Stimulated activated CD4-positive, alpha-beta T cell treated with anti-CD3 and anti-CD28 coated beads, Interleukin-15, amount 100 ng/mL, for 48 hours (primary cell): ENCODE data around the gene TMEM232.

Experiments used
- DNase-seq, 2 donors: peaks; one replicate each; pipeline ENCODE4 v3.0.0-alpha.2; 2020; ENCODE audit warnings: low read depth in 2 of 2

TMEM232 gene

GRCh38 chr5:110517396-110517795 lies 209.1 kb downstream of the TMEM232 start:
- no peak for DNase-seq

DNA sequence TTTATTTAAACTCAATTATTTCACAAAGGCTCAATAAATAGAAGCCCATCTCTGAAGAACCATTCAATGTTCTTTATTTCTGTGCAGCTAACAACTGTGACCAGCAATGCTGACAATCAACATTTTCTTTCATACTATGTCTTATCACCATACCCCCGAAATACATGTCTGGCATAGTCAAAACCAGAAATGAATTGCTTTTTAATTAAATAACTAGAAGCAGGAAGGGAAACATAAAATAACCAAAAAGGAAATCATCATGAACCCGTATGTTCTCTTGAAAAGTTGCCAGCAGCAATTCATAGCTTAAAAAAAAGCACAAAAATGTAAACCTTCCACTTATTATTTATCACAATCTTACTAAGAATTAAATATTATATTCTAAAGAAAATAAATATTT lies 212.4 kb downstream of the TMEM232 start:
- DNase-seq: no peak

DNA sequence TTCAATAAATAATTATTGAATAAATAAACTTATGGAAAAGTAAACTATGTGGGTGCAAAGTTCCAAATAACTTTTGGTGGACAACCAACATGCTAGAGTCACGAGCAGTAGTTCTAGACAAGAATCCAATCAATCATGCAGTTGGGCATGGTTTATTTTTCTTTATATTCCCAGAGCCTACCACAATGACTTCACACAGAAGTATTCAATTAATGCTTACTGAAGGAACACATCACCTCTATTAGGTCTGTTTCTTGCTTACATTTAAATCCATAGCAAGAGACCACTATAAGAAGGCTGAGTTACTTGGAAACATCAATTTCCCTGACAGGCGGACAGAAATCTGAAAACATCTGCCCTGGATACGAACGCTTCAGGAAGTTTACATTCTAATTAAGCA lies 214.2 kb downstream of the TMEM232 start:
- DNase-seq: no peak

DNA sequence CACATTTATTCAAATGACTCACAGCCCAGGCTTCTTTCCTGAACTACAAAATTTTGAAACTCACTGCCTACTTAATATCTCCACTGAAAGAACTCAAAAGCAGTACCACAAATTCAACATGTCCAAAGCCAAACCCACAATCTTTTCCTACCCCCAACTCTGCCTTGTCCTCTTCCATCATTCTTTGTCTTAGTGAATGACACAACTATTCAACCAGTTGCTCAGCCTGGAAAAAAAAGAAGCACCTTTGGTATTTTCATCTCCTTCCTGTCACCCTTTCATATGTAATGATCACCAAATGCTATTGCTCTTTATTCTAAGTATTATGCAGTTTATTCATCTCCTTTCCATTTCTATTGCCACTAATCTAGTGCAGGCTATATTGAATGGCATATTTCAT lies 216.3 kb downstream of the TMEM232 start:
- DNase-seq: no peak

DNA sequence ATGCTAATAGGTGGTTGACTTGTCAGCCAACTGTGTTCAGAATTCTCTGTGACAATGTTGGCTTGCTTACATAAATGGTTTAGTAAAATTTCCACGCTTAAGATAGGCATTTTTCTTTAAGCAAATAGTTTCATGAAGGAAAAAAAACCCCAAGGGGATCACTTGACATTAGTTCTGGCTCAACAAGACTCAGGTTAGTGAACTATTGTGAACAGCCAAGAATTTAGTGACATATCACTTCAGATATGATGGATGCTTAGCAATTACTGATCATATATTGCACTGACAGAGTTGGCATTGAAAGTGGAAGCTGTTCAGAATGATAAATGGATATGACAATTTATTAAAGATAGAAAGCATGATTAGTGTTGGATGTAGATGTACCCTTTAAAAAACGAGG lies 218.5 kb downstream of the TMEM232 start:
- DNase-seq: no peak

GRCh38 chr5:110506378-110506777 lies 220.1 kb downstream of the TMEM232 start:
- no peak for DNase-seq

DNA sequence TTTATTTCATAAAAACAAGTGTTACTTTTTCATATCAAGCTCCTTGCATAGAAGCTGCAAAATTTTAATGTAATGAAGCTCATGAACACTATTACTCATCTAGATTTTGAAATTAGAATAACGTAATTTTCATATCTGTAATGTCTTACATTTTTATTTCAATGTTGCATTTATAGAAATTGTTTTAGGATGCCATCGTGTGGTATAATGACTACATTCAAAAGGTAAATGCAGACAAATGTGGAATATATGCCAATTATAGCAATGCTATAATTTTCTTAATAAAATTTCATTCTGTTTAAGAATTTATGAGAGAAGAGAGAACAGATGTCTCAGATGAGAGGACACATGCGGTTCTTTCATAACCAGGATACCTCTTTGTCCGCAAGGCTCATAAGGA lies 230.2 kb downstream of the TMEM232 start:
- DNase-seq: no peak

- DNase-seq: no peak
Observed at GRCh38 chr5:110492446-110492845, 234.0 kb downstream of the TMEM232 start.

- DNase-seq: no peak
Observed at GRCh38 chr5:110478895-110479294, 247.6 kb downstream of the TMEM232 start.

- no peak for DNase-seq
Observed at GRCh38 chr5:110477911-110478310, 248.6 kb downstream of the TMEM232 start.

- DNase-seq: no peak
Observed at GRCh38 chr5:110476164-110476563, 250.3 kb downstream of the TMEM232 start.

DNA sequence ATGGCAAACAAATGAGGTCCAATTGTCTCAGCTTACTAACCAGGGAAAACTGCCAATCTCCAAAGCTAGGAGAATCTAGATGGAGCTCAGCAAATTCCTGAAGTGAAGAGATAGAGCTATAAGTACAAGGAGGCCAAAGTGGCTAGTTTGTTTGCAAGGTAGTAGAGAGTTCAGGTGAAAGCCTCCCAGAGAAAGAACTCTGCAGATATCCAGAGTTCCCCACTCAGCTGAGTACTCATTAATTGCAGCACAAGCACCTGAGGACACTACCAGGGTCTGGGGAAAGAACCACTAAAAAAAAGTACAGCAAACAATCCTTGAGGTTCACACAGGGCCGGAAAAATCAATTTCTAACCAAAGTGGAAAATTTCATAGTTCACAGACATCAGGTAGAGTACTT lies 250.9 kb downstream of the TMEM232 start:
- no peak for DNase-seq

GRCh38 chr5:110469486-110469885 lies 257.0 kb downstream of the TMEM232 start:
- no peak for DNase-seq

- DNase-seq: no peak
Observed at GRCh38 chr5:110463106-110463505, 263.4 kb downstream of the TMEM232 start.

- no peak for DNase-seq
Observed at GRCh38 chr5:110460837-110461236, 265.6 kb downstream of the TMEM232 start.

DNA sequence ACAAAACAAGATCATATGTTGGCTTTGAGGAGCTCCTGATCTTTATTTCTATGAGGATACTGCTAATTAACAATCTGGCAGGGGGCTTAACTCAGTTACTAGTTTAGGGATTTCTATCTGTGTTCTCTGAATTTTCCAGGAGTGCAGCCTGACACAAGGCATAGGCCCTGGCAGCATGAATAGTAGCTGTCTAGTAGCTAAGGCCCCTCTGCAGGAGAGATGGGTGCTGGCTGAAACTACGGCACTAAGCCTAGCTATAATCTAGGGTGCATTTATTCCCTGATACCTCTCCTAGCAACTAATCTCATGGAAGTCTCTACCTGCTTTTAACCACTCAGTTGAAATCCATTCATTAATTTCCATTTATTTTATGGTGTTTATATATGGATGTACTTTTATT lies 268.2 kb downstream of the TMEM232 start:
- no peak for DNase-seq

GRCh38 chr5:110442856-110443255 lies 283.6 kb downstream of the TMEM232 start:
- DNase-seq: no peak

DNA sequence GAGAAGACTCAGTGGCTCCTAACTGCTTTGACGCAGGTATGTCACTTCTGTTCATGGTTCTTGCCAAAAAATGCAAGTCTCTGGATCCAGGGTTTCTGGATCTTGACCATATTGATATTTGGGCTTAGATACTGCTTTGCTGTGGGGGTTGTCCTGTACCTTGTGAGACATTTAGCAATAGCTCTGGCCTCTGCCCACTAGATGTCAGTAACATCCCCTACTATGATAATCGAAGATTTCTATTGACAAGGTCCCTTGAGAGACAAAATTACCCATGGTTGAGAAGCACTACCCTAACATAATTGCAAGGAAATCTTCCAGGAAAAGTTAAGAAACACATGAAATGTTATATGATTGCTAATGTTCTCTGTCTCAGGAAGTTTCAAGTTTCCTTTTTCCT lies 285.4 kb downstream of the TMEM232 start:
- DNase-seq: no peak

- no peak for DNase-seq
Observed at GRCh38 chr5:110440058-110440457, 286.4 kb downstream of the TMEM232 start.

DNA sequence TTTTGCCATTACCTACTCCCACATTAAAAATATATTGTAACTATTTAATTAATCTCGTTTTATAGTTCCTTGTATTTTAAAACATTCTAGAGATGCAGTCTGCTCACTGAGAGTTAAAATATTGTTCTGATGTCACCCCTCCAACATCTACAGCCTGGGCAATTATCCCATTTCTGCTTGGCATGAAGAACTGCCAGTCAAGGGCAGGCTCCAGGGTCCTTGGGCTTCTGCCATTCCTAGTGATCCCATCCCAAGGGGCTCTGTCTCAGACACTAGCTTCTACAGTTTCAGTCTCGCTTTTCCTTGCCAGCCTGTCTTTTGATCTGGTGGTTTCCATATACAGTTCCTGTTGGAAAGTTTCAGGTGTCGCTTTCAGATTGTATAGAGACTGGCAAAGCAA lies 287.2 kb downstream of the TMEM232 start:
- DNase-seq: no peak

GRCh38 chr5:110435207-110435606 lies 291.3 kb downstream of the TMEM232 start:
- no peak for DNase-seq

DNA sequence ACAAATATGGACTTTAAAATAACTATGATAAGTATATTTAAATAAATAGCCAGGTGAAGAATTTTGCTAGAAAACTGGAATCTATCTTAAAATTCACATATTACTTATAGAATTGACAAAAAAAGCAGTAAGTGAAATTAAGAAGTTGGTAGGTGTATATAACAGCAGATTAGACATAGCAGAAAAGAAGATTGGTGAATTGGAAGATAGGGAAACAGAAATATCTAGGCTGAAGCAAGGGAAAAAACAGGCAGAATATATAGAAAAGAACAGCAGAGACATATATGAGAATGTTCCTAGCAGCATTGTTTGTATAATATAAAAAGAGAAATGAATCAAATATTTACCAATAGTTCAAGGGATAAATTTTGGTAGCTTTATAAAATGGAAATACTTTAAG lies 294.9 kb downstream of the TMEM232 start:
- no peak for DNase-seq

GRCh38 chr5:110414360-110414759 lies 312.1 kb downstream of the TMEM232 start:
- DNase-seq: no peak

DNA sequence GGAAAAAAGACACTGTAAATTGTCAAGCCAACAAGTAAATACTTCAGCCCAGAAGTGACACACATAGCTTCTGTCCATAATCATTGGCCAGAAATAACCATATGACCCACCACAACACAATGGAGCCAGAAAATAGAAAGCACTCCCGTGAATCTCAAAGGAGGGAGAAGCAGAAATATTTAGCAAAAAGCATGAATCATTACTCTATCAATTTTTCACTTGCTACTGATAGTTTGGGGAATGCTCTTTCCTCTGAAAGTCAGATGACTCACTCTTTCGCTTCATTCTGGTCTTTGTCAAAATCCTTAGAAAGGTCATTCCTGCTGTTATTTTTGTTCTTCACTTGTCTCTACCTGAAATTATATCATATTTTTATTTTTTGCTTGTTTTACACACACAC lies 312.6 kb downstream of the TMEM232 start:
- DNase-seq: no peak

GRCh38 chr5:110409571-110409970 lies 316.9 kb downstream of the TMEM232 start:
- DNase-seq: no peak
